T follicular helper cell (primary cell): ENCODE results near the gene GRK2.
A peak's percentile ranks its signal among the peaks of the same experiment; 100 is the strongest.

Experiments used
- DNase-seq: peaks from one replicate; pipeline ENCODE4 v3.0.0-alpha.2; 2020; ENCODE audit warnings: low read depth

The GRK2 gene

DNA sequence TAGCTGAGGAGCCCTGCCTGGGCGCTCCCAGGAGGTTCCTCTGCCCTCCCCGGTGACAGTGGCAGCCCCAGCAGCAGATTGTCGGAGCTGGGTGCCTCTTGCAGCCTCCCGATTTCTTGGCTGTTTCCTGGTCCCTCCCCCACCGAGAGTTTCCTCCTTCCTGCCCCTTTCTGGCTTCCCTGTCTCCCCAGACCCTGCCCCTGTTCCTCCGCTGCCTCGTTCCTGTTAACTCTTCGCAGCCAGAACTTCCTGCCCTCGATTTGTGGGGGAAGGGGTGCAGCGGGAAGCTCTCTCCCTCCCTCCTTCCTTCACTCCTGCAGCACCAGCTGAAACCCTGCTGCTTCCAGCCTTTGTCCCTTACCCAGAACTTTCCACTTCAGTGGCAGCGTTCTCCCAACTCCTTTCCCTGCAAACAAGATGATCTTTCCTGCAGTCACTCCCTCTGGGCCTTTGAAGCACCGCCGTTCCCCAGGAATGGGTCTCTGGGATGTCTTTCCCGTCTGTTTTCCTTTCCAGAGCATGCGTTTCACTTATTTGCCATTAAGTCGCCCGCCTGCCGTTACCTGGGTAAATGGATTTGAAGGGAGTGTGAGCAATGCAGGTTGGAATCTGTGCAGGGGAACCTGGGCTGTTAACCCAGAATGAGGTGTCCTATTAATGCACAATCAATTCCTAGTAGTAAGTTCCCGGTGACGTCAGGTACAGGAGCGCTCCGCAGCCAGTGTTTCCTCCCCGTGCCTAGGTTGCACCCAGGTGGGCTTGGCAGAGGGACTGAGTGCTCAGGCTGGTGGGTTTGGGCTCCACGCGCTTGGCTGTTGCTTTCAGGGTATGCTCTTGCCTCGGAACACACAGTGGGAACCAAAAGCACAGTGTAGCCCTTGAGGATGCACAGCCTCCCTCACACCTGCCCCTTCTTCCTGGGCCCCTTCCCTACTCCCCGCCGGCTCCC lies 4.3 kb downstream of the GRK2 start:
- DNase-seq, result no peak

DNA sequence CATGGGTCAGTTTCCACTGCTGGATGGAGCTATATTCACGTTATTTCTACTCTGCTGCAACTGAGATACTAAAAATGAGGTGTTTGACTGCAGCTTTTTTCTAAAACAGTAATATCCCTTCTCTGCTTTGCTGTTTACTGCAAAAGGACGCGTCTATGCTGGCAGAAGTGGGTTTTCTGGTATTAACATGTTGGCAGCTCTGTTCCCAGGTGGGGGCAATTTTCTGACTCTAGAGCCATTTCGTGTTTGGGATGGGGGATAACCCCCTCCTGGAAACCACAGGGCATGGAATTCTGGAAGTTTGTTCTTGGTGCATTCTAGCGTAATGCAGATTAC lies 4.9 kb downstream of the GRK2 start:
- no peak for DNase-seq

DNA sequence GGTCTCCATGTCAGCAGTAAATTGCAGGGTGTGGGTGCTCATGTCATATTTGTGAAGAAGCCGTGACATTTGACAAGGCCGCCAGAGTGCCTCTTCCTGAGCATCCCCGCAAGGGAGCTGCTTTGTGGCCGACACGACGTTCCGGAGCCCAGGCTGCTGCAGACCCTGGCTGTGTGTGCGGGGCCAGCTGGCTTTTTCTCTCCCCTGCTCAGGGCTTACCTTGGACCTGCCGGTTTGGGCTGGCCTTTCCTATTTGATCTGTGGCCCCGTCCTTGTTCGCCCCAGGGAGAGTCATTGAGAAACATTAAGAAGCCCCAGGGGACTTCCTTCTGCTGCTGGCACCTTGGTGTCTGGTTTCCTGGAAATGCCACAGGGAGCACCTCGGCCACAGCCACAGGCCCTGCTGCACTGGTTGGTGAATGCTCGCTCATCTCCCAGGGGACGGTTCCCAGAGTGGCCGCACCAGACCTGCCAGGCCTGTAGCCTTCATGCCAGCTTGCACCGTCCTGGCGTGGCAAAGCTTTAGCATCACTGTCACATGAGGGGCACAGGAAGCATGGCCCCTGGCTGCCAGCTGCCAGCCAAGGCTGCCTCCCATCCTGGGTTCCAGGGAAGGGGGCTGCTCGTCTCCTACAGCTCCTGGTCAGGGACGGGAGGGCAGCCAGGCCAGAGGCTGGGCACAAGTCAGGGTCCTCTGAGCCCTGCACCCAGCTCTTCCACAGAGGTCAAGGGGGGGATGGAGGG lies 5.4 kb downstream of the GRK2 start:
- DNase-seq, result no peak

DNA sequence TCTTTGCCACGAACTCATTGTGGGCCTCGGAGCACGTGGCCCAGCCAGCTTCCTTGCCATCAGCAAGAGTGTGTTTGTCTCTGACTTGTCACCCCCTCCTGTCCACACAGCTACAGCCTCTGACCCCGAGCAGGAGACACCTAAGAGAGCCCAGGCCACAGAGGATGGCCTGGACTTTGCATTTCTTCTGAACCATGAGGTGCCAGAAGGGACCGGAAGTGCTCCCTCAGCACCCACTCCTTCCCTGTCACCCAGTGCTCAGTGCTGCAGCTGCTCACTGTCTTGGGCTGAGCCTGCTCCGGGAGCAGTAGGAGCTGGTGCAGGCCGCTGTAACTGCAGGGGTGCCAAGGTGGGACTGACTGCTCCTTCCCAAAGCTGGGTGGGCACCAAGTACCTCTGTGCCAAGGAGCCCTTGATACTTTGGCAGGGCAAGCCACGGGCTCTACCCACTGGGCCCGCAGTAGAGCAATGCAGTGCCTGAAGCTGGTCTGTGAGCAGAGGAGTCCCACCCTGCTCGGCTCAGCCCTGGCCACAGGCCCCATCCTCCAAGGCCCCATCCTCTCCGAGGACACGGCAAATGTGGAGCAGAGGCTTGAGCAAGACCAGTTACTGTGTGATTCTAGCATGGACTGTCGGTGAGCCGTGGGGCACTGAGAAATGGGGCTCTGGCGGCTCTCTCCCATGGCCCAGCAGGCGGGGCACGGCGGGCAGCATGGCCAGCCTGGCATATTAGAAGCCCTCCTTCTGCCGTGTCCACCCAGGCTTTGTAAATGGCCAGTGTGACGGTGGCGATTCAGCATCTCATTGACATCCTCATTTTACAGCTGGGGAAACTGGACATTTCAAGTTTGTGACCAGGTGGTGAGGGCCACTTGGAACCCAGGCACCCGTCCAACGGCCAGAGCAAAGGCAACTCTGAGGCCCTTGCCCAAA lies 6.3 kb downstream of the GRK2 start:
- DNase-seq, result no peak

DNA sequence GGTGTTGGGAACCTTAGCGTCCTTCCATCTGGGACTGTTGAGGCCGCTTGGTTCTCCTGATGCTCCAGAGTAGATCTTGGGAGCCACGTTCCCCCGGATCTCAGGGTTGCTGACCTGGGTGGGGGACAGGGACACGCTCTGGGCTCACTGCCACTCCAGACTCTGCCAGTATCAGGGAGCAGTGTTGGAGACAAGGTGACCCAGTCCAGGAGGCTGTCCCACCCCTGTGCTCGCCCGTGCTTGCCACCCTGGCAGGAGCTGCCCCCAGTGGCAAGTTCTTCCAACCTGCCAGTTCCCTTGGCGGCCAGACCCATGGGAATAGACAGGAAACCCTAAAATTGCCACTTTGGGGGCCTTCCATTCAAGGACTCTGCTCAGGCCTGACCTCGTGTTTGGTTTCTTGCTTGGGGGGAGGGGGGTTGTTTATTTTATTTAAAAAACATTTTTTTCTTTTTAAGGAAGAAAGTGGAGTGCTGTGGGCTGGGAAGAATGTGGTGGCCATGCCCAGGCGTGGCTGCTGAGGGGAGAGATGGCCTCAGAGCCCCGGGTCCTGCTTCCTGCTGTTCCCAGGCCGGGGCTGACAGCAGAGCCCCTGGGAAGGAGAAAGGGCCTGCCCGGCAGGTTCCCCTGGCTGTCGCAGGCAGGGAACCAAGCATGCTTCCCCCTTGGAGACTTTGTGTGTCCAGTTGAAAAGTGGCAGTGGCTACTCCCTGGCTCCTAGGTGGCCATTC lies 7.2 kb downstream of the GRK2 start:
- no peak for DNase-seq

DNA sequence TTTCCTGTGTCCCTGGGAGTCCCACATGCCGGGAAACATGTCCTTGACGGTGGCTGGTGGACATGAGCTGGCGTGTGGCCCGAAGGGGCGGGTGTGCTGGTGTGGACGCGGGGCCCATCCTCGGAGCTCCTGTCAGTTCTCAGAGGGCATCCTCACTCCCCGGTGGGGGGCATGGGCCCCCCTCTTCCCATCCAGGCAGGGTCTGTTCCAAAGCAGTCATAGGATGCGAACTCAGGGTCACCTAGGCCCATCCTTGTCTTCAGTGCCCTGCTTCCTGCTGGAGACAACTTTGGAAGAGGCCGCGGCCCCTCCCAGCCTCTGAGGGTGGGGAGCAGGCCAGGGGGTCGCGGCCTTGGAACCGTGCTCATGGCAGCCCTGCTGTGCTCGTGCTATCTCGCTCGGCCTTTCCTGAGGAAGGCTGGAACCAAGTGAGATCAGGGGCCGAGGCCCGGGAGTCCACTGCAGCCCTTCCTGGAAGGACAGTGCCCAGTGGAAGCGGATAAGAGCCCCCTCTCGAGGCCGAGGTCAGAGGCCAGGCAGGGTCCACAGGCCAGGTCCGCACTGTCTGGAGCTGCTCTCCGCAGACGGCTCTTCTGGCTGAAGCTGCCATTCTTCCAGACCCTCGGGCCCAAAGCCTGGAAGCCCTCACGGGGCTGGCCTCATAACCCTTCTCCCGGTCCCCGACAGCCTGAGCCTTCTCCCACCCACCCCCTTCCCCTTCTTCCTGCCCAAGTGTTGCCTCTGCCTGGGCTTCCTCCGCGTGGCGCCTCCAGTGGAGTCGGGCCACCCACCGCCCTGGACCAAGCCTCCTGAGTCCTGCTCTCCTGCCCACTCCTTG lies 8.7 kb downstream of the GRK2 start:
- no peak for DNase-seq

DNA sequence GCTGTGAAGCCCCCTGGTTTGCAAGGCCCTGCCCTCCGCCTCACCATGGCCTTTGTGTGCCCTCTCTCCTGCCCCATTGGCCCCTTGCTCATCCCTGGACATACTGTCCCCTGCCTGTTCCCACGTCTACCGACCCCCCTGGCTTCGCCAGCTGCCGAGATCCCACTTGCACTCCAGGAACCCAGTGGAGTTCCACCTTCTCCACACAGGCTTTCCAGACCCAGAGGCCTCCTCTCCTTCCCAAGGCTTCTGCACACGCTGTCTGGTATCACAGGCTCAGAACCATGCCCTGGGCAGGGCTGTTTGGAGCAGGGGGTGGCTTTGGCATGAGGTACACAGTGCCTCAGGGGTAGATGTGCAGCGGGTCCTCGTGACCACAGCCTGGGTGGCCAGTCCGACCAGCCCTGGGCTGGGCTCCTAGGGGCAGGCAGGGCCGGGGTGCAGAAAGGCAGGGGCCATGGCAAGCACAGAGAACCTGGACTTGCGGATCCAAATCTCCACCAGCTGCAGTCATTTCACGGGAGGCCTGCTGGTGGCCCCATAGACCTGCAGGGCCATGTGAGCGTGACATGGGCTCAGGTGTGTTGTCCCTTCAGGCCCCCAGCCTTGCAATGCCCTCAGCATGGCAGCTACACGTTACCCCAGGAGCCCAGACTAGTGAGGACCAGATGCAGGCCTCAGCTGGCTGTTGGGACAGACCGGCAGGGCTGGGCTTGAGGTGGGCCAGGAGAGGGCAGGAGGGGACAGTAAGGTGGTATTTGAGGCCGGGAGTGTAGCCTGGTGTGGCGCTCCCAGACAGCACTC lies 9.5 kb downstream of the GRK2 start:
- DNase-seq, result no peak

DNA sequence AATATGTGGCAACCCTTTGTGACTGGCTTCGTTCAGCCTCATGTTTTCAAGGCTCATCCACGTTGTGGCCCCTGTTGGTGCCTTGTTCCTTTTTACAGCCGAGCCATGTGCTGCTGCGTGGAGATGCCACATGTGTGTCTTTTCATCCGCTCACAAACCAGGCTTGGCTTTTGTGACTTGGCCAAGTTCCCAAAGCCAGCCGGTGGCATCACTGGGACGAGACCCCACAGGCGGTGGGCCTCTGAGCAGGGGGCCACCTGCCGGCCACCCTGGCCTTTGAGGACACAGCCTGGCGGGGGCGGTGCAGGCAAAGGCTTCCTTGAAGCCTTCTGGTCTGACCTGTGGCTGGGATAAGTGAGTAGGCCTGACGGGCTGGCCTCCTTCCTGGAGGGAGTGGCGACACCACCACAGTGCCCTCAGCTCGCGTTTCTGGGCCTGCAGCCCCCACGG lies 10.5 kb downstream of the GRK2 start:
- no peak for DNase-seq

DNA sequence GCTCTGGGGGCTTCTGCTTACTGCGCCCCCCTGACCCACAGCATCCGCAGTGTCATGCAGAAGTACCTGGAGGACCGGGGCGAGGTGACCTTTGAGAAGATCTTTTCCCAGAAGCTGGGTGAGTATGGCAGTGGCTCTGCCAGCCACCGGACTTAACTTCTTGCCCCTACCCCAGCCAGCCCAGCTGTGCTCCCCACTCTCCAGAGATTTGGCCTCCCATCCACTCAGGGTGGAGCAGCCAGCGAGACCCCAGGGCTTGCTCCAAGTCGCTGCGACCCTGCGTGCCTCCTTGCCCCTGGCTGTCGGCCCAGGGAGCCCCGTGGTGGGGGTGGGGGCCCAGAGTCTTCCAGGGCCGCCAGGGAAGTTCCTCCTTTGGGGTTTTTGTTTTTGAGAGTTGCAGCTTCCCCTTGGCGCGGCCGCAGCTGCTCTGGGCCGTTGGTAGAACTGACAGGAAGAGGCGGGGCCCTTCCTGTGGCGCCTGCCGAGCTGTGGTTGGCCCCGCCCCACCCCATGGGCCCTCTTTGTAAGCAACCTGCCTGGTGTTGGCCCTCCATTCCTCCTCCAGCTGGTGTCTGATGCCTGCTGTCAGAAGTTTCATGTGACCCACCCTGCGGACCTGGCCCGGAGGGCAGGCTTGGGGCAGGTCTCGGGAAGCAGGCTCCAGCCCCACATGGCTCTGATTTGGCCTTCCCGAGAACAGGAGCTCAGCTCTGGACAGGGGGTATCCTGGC lies 11.1 kb downstream of the GRK2 start:
- peak; percentile 87 for DNase-seq

DNA sequence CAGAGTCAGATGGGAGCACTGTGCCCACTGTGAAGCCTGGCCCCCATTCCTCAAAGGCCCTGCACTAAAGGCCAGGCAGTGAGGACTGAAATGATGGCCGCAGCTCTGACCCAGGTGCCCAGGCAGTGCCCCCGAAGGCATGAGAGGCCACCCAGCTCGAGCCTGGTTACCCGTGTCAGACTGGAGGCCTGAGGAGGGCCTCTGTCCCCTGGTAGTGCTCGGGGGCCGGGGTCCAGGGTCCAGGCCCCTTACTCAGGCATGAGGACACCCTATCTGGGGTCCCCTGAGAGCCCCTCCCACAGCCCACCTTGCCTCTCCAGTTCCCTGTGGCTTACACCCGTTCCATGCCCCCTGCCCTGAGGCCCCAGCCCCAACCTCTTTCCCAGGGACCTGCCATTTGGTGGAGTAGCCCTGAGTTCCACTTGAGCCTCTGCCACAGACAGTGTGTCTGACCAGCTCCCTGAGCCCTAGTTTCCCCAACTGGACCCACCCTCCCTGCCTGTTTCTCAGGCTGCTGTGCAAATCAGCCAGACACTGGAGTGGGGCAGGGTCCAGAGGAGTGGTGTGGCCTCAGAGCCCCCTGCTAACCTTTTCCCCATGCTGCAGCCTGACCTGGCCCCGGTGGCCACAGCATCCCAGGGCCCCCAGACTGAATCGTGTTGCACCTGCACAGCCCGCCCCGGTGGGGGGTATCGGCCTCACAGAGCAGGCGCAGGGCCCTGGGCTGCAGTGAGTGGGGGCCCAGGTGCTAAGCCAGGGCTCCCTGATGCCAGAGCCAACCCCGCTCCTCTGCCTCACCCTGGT lies 12.1 kb downstream of the GRK2 start:
- DNase-seq, result no peak

DNA sequence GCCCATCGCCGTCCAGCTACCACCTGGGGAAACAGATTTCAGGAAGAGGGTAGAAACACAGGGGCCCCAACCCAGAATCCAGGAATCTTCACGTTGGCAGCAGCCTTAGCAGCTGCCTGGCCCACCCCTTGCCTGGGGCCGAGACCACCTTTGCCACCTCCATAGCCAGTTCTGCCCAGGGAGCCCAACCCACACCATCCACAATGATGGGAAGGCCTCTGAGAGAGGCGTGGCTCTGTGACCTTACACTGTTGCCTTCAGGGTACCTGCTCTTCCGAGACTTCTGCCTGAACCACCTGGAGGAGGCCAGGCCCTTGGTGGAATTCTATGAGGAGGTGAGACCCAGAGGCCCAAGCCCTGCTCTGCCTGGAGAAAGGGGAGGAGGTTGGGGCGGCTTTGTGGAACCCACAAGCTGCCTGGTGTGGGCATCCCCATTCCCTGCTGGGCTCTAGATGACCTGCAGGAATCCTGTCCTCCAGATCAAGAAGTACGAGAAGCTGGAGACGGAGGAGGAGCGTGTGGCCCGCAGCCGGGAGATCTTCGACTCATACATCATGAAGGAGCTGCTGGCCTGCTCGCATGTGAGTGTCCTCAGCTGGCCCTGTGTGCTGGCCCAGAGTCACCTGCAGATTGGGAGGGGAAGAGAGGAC lies 12.8 kb downstream of the GRK2 start:
- DNase-seq, result no peak

DNA sequence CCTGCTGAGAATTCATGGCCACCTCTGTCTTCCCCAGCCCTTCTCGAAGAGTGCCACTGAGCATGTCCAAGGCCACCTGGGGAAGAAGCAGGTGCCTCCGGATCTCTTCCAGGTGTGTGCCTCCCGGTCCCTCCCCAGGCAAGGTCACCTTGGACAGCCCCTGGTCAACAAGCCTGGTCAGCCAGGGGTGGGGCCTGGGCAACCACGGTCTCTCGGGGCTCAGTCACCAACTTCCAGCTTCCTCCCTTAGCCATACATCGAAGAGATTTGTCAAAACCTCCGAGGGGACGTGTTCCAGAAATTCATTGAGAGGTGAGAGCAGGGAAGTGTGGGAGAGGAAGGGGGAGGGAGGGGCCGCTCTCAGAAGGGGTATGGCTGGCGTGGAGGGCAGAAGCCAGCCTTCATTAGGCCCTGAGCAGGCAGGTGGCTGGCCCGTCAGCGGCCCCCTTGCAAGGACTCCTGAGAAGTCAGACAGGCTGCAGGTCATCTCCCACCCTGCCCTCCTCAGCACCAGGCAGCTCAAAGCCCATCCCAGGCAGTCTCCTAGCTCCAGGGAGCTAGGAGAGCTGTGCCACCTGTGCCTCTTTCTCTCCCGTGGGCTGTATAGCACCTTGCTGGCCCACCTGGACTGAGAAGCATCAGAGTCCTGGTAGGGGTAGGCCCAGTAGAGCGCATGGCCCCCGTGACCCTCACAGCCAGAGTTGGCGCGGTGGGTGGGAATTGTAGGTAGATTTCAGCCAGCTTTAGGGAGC lies 13.5 kb downstream of the GRK2 start:
- DNase-seq, result no peak

DNA sequence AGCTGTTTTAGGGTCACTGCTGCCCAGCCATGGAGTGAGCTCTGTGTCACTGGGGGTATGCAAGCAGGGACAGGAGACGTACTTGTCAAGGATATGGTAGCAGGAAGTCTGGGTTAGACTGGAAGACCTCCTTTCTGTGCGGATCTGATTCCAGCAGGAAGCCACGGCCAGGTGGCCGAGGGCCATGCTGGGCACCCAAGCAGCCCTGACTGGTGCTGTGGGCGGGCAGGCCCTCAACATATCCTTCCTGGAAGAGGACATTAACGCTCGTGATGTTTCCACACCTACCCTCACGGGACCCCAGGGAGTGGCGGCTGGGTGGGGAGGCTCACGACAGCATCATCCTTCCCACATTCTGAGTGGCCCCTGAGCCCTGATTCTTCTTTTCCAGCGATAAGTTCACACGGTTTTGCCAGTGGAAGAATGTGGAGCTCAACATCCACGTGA lies 14.1 kb downstream of the GRK2 start:
- no peak for DNase-seq

DNA sequence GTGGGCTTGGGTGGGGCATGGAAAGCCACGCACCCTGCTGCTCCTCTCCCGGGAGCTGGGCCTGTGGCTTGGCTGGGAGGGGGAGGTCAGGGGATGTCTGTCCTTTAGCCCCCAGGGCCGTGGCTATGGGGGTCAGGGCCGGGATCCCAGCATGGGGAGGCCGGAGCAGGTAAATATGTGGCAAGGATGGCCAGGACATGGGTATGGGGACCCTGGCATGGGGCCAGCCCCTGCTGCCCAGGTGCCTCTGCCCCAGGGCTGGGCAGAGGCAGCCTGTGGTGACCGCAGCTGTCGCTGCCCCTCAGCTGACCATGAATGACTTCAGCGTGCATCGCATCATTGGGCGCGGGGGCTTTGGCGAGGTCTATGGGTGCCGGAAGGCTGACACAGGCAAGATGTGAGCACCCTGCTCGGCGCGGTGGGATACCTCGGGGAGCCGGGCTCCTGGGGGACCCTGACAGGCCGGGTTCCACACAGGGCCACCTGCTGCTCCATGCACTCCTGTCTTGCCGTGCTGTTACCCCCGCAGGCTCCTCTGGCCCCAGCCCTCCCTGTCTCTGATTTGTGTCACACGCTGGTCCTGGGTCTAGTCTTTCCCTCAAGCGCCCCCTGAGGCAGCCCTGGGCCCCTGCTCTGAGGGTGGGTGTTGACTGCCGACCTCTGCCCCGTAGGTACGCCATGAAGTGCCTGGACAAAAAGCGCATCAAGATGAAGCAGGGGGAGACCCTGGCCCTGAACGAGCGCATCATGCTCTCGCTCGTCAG lies 14.7 kb downstream of the GRK2 start:
- no peak for DNase-seq

DNA sequence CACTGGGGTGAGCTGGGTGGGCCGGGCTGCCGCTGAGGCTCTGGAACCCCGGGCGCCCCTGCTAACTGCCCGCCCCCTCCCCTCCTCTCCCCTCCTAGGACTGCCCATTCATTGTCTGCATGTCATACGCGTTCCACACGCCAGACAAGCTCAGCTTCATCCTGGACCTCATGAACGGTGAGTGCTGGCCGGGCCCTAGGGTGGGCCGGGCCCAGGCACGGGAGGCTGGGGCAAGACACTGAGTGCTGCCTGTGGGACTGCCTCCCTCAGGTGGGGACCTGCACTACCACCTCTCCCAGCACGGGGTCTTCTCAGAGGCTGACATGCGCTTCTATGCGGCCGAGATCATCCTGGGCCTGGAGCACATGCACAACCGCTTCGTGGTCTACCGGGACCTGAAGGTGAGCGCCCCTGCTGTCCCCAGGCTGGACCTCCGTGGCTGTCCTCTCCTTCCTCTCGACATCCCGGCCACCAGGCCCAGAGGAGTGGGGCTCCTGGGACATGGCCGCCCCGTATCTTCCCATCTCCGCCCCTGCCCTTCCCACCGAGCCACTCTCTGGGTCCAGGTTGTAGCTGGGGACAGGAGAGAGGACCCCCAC lies 15.4 kb downstream of the GRK2 start:
- DNase-seq, result no peak
